Effector memory CD8-positive, alpha-beta T cell (primary cell): ENCODE data around the gene CCL1.

Experiments
- ATAC-seq: fragments of 150-1000 bp; cut with Tn5 transposase; replicated peaks from 2 replicates; pipeline ENCODE4 v1.10.0; 2021; ENCODE audit warnings: mild to moderate bottlenecking, moderate library complexity
- DNase-seq, 3 experiments: peaks; one replicate each; pipeline ENCODE4 v3.0.0; 2021
- H3K27ac Mint-ChIP-seq, 2 donors: one replicate each; pipeline ENCODE4 v1.8.0; 2022; ENCODE audit warnings: mild to moderate bottlenecking in 2 of 2, mixed read lengths in 2 of 2, moderate library complexity in 2 of 2
- H3K27me3 Mint-ChIP-seq, 2 donors: one replicate each; pipeline ENCODE4 v1.8.0; 2022; ENCODE audit warnings: mixed read lengths in 2 of 2
- H3K36me3 Mint-ChIP-seq: one replicate; pipeline ENCODE4 v1.8.0; 2022; ENCODE audit warnings: mild to moderate bottlenecking, moderate library complexity, mixed read lengths; ENCODE audit not compliant: insufficient read depth
- H3K4me1 Mint-ChIP-seq, 2 donors: one replicate each; pipeline ENCODE4 v1.8.0; 2022; ENCODE audit warnings: low read depth in 2 of 2, mixed read lengths in 2 of 2
- H3K4me3 Mint-ChIP-seq, 2 donors: one replicate each; pipeline ENCODE4 v1.8.0; 2022; ENCODE audit warnings: mild to moderate bottlenecking in 2 of 2, mixed read lengths in 2 of 2, moderate library complexity in 2 of 2
- H3K9me3 Mint-ChIP-seq, 2 donors: one replicate each; pipeline ENCODE4 v1.8.0; 2022; ENCODE audit warnings: mixed read lengths in 2 of 2

CCL1 gene

DNA sequence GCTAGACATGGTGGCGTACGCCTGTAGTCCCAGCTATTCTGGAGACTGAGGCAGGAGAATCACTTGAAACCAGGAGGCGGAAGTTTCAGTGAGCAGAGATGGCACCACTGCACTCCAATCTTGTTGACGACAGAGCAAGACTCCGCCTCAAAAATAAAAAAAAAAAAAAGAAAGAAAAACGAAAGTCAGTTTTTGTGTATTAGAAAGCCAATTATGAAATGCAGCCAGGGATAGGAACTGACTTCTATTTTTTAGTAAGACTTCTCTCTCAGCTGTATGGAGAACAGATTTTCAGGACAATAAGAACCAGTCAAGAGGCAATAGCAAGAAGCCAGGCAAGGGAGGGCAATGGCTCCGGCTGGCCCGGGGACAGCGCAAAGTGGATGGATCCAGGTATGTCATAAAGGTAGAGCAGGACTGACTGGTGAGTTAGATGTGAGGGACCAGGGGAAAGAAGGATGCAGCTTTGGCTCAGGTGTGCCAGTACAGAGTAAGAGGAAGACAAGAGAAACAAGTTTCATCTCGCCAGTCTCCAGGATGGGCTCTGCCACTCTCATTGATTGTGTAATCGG, 12.5 kb upstream of the CCL1 start:
- Mint-ChIP-seq H3K4me3 (no peak overlapping the region), H3K9me3 (no peaks in the 10 kb centered on the region), H3K27ac (no peak overlapping the region), H3K36me3 (peaks cover 2% of the 10 kb centered on the region), H3K4me1 (peaks cover 0 to 4% of the 10 kb centered on the region in 2 donors), H3K27me3 (peaks cover 19 to 34% of the 10 kb centered on the region in 2 donors)
- DNase-seq (no peak), ATAC-seq (no peak)

- H3K4me1 Mint-ChIP-seq: peaks cover 0 to 4% of the 10 kb centered on the region in 2 donors
- ATAC-seq (no peak), DNase-seq (no peak)
- H3K9me3 Mint-ChIP-seq: no peaks in the 10 kb centered on the region
- H3K36me3 Mint-ChIP-seq: peaks cover 2% of the 10 kb centered on the region
- H3K4me3 Mint-ChIP-seq: no peak overlapping the region
- H3K27ac Mint-ChIP-seq: no peak overlapping the region
- H3K27me3 Mint-ChIP-seq: peaks cover 14 to 24% of the 10 kb centered on the region in 2 donors
These were observed 11.4 kb upstream of the CCL1 start for GRCh38 chr17:34374457-34374856.

- DNase-seq (no peak), ATAC-seq (no peak)
- Mint-ChIP-seq H3K9me3 (no peaks in the 10 kb centered on the region), H3K36me3 (peaks cover under 1% of the 10 kb centered on the region), H3K4me1 (no peaks in the 10 kb centered on the region), H3K4me3 (no peak overlapping the region), H3K27me3 (peaks cover 5 to 17% of the 10 kb centered on the region in 2 donors), H3K27ac (no peak overlapping the region)
These were observed 8.5 kb upstream of the CCL1 start for GRCh38 chr17:34371405-34372100.

DNA sequence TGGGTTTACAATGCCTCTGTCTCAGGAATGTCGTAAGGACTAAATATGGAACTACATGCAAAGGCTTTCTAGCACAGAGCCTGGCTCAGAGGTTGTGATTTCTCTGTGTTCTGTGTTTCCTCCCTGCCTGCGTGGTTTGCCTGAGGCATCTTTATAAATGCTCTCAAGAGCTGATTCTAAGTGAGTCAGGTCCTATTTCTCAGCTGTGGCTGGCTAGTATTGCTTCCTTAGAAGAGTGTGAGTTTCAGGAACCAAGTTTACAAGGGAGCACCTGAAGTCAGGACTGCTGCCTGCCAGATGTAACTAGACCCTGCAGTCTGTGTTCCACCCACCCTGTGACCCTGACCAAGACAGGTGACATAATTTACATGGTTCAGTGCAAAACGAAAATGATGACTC, 8.0 kb upstream of the CCL1 start:
- H3K27ac Mint-ChIP-seq: no peak overlapping the region
- H3K9me3 Mint-ChIP-seq: no peaks in the 10 kb centered on the region
- H3K27me3 Mint-ChIP-seq: peaks cover 5 to 15% of the 10 kb centered on the region in 2 donors
- DNase-seq (no peak), ATAC-seq (no peak)
- H3K4me1 Mint-ChIP-seq: no peaks in the 10 kb centered on the region
- H3K4me3 Mint-ChIP-seq: no peak overlapping the region
- no peaks in the 10 kb centered on the region for H3K36me3 Mint-ChIP-seq

DNA sequence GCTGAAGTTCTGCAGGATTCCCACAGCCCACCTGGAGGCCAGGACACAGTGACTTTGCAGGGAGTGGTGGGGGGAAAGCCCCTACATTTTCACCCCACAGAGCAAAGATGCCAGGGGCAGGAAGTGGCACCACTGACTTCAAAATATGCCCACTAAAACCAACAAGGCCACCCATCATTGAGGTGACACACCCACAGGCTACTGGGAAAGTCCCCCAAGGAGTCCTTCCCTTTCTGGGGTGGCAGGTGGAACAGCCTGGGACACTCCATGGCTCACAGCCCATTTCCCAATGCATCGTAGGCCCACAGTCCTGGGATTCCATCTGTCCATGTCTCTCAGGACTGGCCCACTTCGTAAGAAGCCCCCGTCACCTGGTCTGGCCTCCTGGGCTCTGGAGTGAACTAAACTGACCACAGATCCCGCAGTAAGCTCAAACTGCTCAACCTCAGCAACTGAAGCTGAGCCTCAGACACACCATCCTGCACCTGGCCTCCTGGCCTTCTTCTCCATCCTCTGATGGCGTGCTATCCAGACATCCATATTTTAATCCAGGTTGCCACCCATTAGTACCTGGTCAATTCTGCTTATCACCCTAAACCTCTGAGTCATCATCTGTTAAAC, 7.5 kb upstream of the CCL1 start:
- Mint-ChIP-seq H3K4me1 (no peaks in the 10 kb centered on the region), H3K27me3 (peaks cover 5 to 15% of the 10 kb centered on the region in 2 donors), H3K27ac (no peak overlapping the region), H3K4me3 (no peak overlapping the region), H3K9me3 (no peaks in the 10 kb centered on the region), H3K36me3 (no peaks in the 10 kb centered on the region)
- ATAC-seq (no peak), DNase-seq (no peak)

DNA sequence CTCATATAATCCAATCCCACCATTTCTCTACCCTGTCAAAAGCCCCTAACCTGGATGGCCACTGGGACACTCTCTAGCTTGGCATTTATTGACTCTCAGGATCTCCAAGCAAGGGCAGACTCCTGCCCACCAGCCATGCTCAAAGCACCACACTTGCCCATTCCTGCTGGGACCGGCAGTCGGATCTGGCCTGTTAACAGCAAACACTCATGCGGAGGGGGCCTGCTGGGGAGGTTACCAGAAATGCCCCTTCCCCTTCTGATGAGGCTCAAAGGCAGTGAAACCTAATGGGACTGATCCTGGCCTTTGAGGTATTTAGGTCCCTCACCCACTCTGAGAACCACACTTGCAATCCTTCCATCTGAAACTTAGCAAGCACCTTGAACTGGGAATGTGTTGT, 6.5 kb upstream of the CCL1 start:
- H3K9me3 Mint-ChIP-seq: no peaks in the 10 kb centered on the region
- H3K36me3 Mint-ChIP-seq: no peaks in the 10 kb centered on the region
- DNase-seq (no peak), ATAC-seq (no peak)
- no peaks in the 10 kb centered on the region for H3K4me1 Mint-ChIP-seq
- no peak overlapping the region for H3K4me3 Mint-ChIP-seq
- no peak overlapping the region for H3K27ac Mint-ChIP-seq
- peaks cover 5 to 17% of the 10 kb centered on the region in 2 donors for H3K27me3 Mint-ChIP-seq

- Mint-ChIP-seq H3K9me3 (no peaks in the 10 kb centered on the region), H3K27me3 (peaks cover 10 to 22% of the 10 kb centered on the region in 2 donors), H3K27ac (no peak overlapping the region), H3K4me3 (no peak overlapping the region), H3K36me3 (no peaks in the 10 kb centered on the region), H3K4me1 (no peaks in the 10 kb centered on the region)
- no peak for ATAC-seq
- DNase-seq: no peak
These were observed 6.0 kb upstream of the CCL1 start for GRCh38 chr17:34368946-34369500.

DNA sequence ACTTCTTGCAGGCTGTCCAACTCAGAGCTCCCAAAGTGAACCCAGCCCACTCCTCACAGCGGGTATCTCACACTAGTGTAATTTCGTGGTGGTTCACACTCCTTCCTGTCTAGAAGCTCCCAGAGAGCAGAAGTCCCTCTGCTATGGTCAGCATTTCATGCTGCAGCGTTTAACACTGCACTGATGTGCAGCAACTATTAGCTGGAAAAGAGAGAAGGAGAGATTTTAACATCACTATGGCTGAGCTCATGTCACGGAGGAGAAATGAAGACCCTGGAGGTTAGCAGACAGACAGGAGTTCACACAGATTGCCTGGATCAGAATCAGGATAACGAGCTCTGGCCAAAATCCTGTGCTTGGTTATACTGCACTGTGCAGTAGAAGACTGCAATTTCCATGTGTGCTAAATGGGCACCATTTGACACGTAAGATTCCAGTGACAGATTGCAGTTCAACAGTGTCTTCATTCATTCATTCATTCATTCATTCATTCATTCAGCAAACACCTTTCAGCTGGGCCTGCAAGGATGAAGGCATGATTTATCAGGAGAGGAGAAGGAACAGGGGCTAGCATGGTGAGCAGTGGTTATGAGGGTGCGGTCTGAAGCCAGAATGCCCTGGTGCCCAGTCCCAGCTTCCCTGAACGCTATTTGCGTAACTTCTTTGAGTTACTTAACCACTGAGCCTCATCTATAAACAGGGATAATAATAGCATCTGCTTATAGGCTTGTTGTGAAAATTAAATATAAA, 5.3 kb upstream of the CCL1 start:
- Mint-ChIP-seq H3K4me1 (no peaks in the 10 kb centered on the region), H3K4me3 (no peak overlapping the region), H3K9me3 (no peaks in the 10 kb centered on the region), H3K36me3 (no peaks in the 10 kb centered on the region), H3K27me3 (peaks cover 10 to 22% of the 10 kb centered on the region in 2 donors), H3K27ac (no peak overlapping the region)
- no peak for ATAC-seq
- DNase-seq: no peak

GRCh38 chr17:34367486-34368195, 4.6 kb upstream of the CCL1 start:
- no peak overlapping the region for H3K4me3 Mint-ChIP-seq
- DNase-seq: no peak

DNA sequence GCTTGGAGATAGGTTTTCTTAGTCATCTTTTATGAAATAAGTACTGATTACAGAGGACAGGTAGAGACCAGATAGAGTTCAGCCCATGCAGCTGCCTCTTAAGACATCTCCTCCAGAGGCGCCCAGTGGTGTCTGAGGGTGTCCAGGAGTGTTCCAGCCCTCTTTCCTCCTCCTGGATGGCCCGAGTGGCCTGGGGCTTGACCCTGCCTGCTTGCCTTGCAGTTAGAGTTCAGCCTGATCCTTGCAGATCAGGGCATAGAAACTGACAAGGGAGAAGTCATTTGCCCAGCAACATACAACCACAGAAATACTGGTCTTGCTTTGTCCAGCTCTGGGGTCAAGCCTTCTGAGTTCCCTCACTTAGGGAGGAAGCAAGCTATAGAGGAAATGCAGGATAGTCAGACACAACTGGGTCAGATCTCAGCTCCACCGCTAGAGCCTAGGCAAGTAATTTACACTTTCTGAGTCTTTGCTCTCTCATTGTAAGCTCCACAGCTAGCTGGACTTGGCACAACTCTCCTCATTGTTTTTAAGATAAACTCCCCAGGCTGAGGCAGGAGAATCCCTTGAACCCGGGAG, 3.6 kb upstream of the CCL1 start:
- DNase-seq (no peak), ATAC-seq (no peak)
- no peak overlapping the region for H3K27ac Mint-ChIP-seq
- H3K9me3 Mint-ChIP-seq: no peaks in the 10 kb centered on the region
- peaks cover 20 to 36% of the 10 kb centered on the region in 2 donors for H3K27me3 Mint-ChIP-seq
- no peaks in the 10 kb centered on the region for H3K4me1 Mint-ChIP-seq
- H3K36me3 Mint-ChIP-seq: no peaks in the 10 kb centered on the region
- H3K4me3 Mint-ChIP-seq: no peak overlapping the region

More at GRCh38 chr17:34367486-34368195, 4.6 kb upstream of the CCL1 start:
- no peaks in the 10 kb centered on the region for H3K4me1 Mint-ChIP-seq
- H3K9me3 Mint-ChIP-seq: no peaks in the 10 kb centered on the region
- peaks cover 15 to 25% of the 10 kb centered on the region in 2 donors for H3K27me3 Mint-ChIP-seq
- H3K36me3 Mint-ChIP-seq: no peaks in the 10 kb centered on the region
- ATAC-seq: no peak
- H3K27ac Mint-ChIP-seq: no peak overlapping the region

- H3K4me3 Mint-ChIP-seq: no peak overlapping the region
- H3K27ac Mint-ChIP-seq: no peak overlapping the region
- H3K36me3 Mint-ChIP-seq: no peaks in the 10 kb centered on the region
- DNase-seq (no peak), ATAC-seq (no peak)
- peaks cover 20 to 42% of the 10 kb centered on the region in 2 donors for H3K27me3 Mint-ChIP-seq
- H3K9me3 Mint-ChIP-seq: no peaks in the 10 kb centered on the region
- no peaks in the 10 kb centered on the region for H3K4me1 Mint-ChIP-seq
These were observed 3.0 kb upstream of the CCL1 start for GRCh38 chr17:34366010-34366409.

DNA sequence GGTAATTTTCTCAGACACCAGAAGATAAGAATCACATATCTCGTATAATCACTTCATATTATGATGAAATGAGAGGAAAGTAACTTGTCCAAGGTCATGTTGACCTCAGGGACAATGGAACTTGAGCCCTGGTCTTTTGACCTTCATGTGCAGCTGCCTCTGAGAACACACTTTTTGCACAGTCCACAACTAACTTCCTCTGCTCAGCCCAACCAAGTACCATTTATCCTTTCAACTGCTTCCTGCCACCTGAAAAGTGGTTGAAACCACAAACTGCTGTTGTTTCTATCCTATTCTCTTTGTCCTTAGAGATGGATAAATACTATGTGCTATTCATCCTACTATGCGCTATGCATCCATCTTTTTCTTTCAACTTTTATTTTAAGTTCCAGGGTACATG, 2.3 kb upstream of the CCL1 start:
- Mint-ChIP-seq H3K4me3 (no peak overlapping the region), H3K4me1 (no peaks in the 10 kb centered on the region), H3K27me3 (peaks cover 20 to 42% of the 10 kb centered on the region in 2 donors), H3K36me3 (no peaks in the 10 kb centered on the region), H3K27ac (no peak overlapping the region), H3K9me3 (no peaks in the 10 kb centered on the region)
- DNase-seq: no peak
- no peak for ATAC-seq

DNA sequence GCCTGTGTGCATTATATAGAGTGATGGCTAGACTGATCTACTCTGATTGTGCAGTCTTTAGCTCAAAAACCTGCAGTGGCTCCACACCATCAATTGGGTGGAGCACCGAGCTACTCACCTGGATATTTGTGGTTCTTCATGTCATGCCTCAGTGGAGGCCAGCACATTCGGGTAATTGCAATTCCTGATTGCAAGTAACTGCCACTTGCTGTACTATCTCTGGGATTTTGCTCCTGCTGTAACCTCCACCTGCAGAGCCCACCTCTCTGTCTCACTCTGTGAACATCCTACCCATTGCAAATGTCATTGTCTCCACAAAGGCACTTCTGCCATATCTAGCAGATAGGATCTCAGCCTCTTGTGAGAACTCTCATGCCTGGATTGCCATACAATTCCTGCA, 1.7 kb upstream of the CCL1 start:
- Mint-ChIP-seq H3K27ac (no peak overlapping the region), H3K9me3 (no peaks in the 10 kb centered on the region), H3K4me1 (no peaks in the 10 kb centered on the region), H3K27me3 (peaks cover 20 to 44% of the 10 kb centered on the region in 2 donors), H3K4me3 (no peak overlapping the region), H3K36me3 (no peaks in the 10 kb centered on the region)
- ATAC-seq (no peak), DNase-seq (no peak)
